ENCODE data around the gene ZNF831.

Gene ZNF831

GRCh38 chr20:59214073-59214472 is 50.5 kb downstream of the ZNF831 start:
- no peak for DNase-seq (ENCODE audit: low read depth in 2 of 2, low spot score in 1 of 2)

- DNase-seq (ENCODE audit: low read depth in 2 of 2, low spot score in 1 of 2), result no peak
Observed at GRCh38 chr20:59214606-59215547, 51.3 kb downstream of the ZNF831 start.

GRCh38 chr20:59217173-59217572 is 53.6 kb downstream of the ZNF831 start:
- DNase-seq (ENCODE audit: low read depth in 2 of 2, low spot score in 1 of 2), result no peak

GRCh38 chr20:59217794-59218280 is 54.2 kb downstream of the ZNF831 start:
- DNase-seq (ENCODE audit: low read depth in 2 of 2, low spot score in 1 of 2), result no peak

GRCh38 chr20:59219211-59219610 is 55.6 kb downstream of the ZNF831 start:
- DNase-seq (ENCODE audit: low read depth in 2 of 2, low spot score in 1 of 2), result no peak

GRCh38 chr20:59220161-59220560 is 56.5 kb downstream of the ZNF831 start:
- no peak for DNase-seq (ENCODE audit: low read depth in 2 of 2, low spot score in 1 of 2)

GRCh38 chr20:59221049-59221706 is 57.6 kb downstream of the ZNF831 start:
- DNase-seq (ENCODE audit: low read depth in 2 of 2, low spot score in 1 of 2), result no peak

GRCh38 chr20:59221707-59222252 is 58.2 kb downstream of the ZNF831 start:
- no peak for DNase-seq (ENCODE audit: low read depth in 2 of 2, low spot score in 1 of 2)

GRCh38 chr20:59222253-59223181 is 58.9 kb downstream of the ZNF831 start:
- DNase-seq (ENCODE audit: low read depth in 2 of 2, low spot score in 1 of 2), result peak; percentile 53 to 60

- no peak for DNase-seq (ENCODE audit: low read depth in 2 of 2, low spot score in 1 of 2)
Observed at GRCh38 chr20:59223182-59223601, 59.6 kb downstream of the ZNF831 start.

GRCh38 chr20:59223750-59224149 is 60.1 kb downstream of the ZNF831 start:
- DNase-seq (ENCODE audit: low read depth in 2 of 2, low spot score in 1 of 2), result no peak

- no peak for DNase-seq (ENCODE audit: low read depth in 2 of 2, low spot score in 1 of 2)
Observed at GRCh38 chr20:59224236-59224635, 60.6 kb downstream of the ZNF831 start.

- no peak for DNase-seq (ENCODE audit: low read depth in 2 of 2, low spot score in 1 of 2)
Observed at GRCh38 chr20:59230385-59230784, 66.8 kb downstream of the ZNF831 start.

GRCh38 chr20:59231124-59231804 is 67.6 kb downstream of the ZNF831 start:
- DNase-seq (ENCODE audit: low read depth in 2 of 2, low spot score in 1 of 2), result no peak

- no peak for DNase-seq (ENCODE audit: low read depth in 2 of 2, low spot score in 1 of 2)
Observed at GRCh38 chr20:59232618-59233017, 69.0 kb downstream of the ZNF831 start.

- no peak for DNase-seq (ENCODE audit: low read depth in 2 of 2, low spot score in 1 of 2)
Observed at GRCh38 chr20:59235226-59235625, 71.6 kb downstream of the ZNF831 start.

GRCh38 chr20:59240006-59240405 is 76.4 kb downstream of the ZNF831 start:
- DNase-seq (ENCODE audit: low read depth in 2 of 2, low spot score in 1 of 2), result no peak

- DNase-seq (ENCODE audit: low read depth in 2 of 2, low spot score in 1 of 2), result no peak
Observed at GRCh38 chr20:59242714-59243626, 79.3 kb downstream of the ZNF831 start.

All from stimulated activated CD8-positive, alpha-beta memory T cell treated with anti-CD3 and anti-CD28 coated beads, Interleukin-4, amount 100 ng/mL, for 1 hour (primary cell).